Measurements from ENCODE around the gene MRPS26. TPM values are rescaled to one million over a fixed set of nuclear protein-coding genes. Genes with fewer than 3 reads are reported as not detected.

Gene MRPS26
- total and polyA plus RNA-seq, 10 of the 15 experiments (the other 5 are each of a cell fraction or from before 2014, with no cell fraction given): 3.9 to 95.3 (median 46.5) TPM

- H3K4me3 ChIP-seq: no peak overlapping the region
- BruUV-seq (replicated peaks): no TSS peak
- H3K9ac ChIP-seq (ENCODE audit: control insufficient read depth, insufficient read depth, low read length): no peak overlapping the region
- no peak overlapping the region for H3K4me2 ChIP-seq (ENCODE audit: control insufficient read depth, insufficient read depth)
- in situ Hi-C loops (cut with MboI): no loop called here
- DNase-seq (ENCODE audit: low read depth, low spot score) (no peak), FAIRE-seq (no peak), ATAC-seq (no peak)
- H3K79me2 ChIP-seq (ENCODE audit: control insufficient read depth, insufficient read depth, low read length): no peaks in the 10 kb centered on the region
- CTCF ChIA-PET: no interaction called here
- H3K4me1 ChIP-seq (ENCODE audit: control insufficient read depth, insufficient read depth, low read length): no peaks in the 10 kb centered on the region
- no peaks in the 10 kb centered on the region for H3K9me3 ChIP-seq (replicated peaks; ENCODE audit: control insufficient read depth, insufficient read depth, low read length)
- SMC1A ChIA-PET (ENCODE audit: uncharacterized antibody, unreplicated experiment): no interaction called here
- no peaks in the 10 kb centered on the region for H4K20me1 ChIP-seq (ENCODE audit: control insufficient read depth, insufficient read depth)
- TF ChIP-seq SKIL (IDR thresholded peaks at IDR 0.05; ENCODE audit: low read depth, poor library complexity, severe bottlenecking) (no peak), RFX5 (IDR thresholded peaks at IDR 0.05; ENCODE audit: low read depth, low read length) (no peak), MXI1 (IDR thresholded peaks at IDR 0.05; ENCODE audit: low read depth, low read length) (no peak), MLLT1 (IDR thresholded peaks at IDR 0.05) (no peak), WRNIP1 (IDR thresholded peaks at IDR 0.05; ENCODE audit: borderline replicate concordance, low read depth, low read length) (no peak), IRF3 (IDR thresholded peaks at IDR 0.05) (no peak), IKZF2 (IDR thresholded peaks at IDR 0.05) (no peak), BHLHE40 (IDR thresholded peaks at IDR 0.05; ENCODE audit: borderline replicate concordance in 1 of 2, low read depth in 2 of 2, low read length in 1 of 2) (no peak), RB1 (IDR thresholded peaks at IDR 0.05; ENCODE audit: borderline replicate concordance) (no peak), MAX (IDR thresholded peaks at IDR 0.05; ENCODE audit: low read depth, low read length) (no peak)
- intact Hi-C loops (cut with micrococcal nuclease; ENCODE audit: unreplicated experiment): no loop called here
- RAD21 ChIA-PET (ENCODE audit: unreplicated experiment): no interaction called here
- no peak overlapping the region for H2AFZ ChIP-seq (ENCODE audit: control insufficient read depth, low read depth, low read length)
- POLR2A ChIA-PET: no interaction called here
- H3K36me3 ChIP-seq (ENCODE audit: control insufficient read depth in 2 of 2, insufficient read depth in 2 of 2, low read length in 1 of 2): peaks cover 8 to 26% of the 10 kb centered on the region in 2 experiments
- WGBS (ENCODE audit: insufficient coverage, insufficient replicate concordance, low lambda C conversion rate, missing lambda C conversion rate): 88% methylated on average over 4 of the region's 4 CpGs
- no peaks in the 10 kb centered on the region for H3K27me3 ChIP-seq (replicated peaks in 1 of 2; ENCODE audit: control insufficient read depth in 2 of 2, insufficient read depth in 2 of 2, low read length in 1 of 2)
- H3K27ac ChIP-seq (ENCODE audit: control insufficient read depth, insufficient read depth): no peak overlapping the region
These were observed 24.5 kb upstream of the MRPS26 start for GRCh38 chr20:3021327-3021726.

All from GM12878 (cell line).